Stimulated activated memory B cell treated with anti-CD40 and anti-IgM and Interleukin-4, amounts not matched to agents 10 μg/mL and 1 μg/mL and 100 μg/mL, for 72 hours (primary cell): Measurements from ENCODE around the gene PABPC1L.

Experiments
- ATAC-seq: fragments of 150-1000 bp; cut with Tn5 transposase; 2 replicates; pipeline ENCODE4 v1.10.0; 2021
- H3K27ac Mint-ChIP-seq: one replicate; pipeline ENCODE4 v1.8.0; 2022; ENCODE audit warnings: mild to moderate bottlenecking, mixed read lengths
- H3K27me3 Mint-ChIP-seq: one replicate; pipeline ENCODE4 v1.8.0; 2022; ENCODE audit warnings: mixed read lengths
- H3K36me3 Mint-ChIP-seq: one replicate; pipeline ENCODE4 v1.8.0; 2022; ENCODE audit warnings: mixed read lengths
- H3K4me1 Mint-ChIP-seq: one replicate; pipeline ENCODE4 v1.8.0; 2022; ENCODE audit warnings: mixed read lengths
- H3K4me3 Mint-ChIP-seq: one replicate; pipeline ENCODE4 v1.8.0; 2022; ENCODE audit warnings: mild to moderate bottlenecking, moderate library complexity, mixed read lengths
- H3K9me3 Mint-ChIP-seq: one replicate; pipeline ENCODE4 v1.8.0; 2022; ENCODE audit warnings: mixed read lengths

The PABPC1L gene

GRCh38 chr20:44887466-44887865, 22.4 kb upstream of the PABPC1L start:
- Mint-ChIP-seq H3K4me1 (peaks cover 74% of the 10 kb centered on the region), H3K9me3 (no peaks in the 10 kb centered on the region), H3K36me3 (peaks cover 6% of the 10 kb centered on the region), H3K27me3 (no peaks in the 10 kb centered on the region), H3K4me3 (peak overlapping the region; percentile 96), H3K27ac (no peak overlapping the region)
- no peak for ATAC-seq

DNA sequence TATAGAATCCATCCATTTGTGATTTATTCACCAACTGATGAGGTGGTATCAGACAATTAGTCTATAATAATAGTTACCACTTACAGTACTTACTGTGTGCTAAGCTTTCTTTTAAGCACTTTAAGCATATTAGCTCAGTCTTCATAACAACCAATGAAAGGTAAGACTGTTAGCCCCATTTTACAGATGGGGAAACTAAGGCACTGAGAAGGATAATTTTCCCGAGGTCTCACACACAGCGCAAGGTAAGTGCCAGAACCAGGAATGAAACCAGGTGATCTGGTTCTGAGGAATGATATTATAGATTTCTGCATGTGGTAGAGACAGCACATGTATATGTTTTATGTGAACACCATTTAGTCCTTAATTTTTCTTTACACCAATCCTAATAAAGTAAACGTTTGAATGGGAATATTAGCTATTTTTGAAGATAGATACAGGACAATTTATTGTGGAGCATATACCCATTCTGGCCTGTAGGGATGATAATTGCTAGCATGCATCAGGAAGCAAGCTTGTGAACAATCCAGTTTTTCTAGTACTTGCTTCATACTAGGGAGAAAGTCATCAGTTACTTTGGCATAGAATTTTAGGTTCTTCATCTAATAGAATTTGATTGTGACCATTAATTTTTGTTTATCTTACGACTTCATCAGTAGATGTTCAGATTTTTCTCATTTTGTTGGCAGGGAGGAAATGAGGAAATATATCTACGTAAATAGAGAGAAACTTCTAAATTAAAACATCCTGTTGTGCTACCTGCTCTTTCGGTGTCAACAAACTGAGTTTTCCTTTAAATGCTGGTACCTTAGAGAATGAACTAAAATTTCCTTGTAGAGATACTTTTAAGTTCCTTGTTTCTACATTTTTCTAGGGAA, 21.4 kb upstream of the PABPC1L start:
- H3K36me3 Mint-ChIP-seq, result peaks cover 6% of the 10 kb centered on the region
- peak overlapping the region; percentile 69 for H3K4me3 Mint-ChIP-seq
- H3K4me1 Mint-ChIP-seq, result peaks cover 82% of the 10 kb centered on the region
- peak overlapping the region; percentile 74 for H3K27ac Mint-ChIP-seq
- H3K27me3 Mint-ChIP-seq, result no peaks in the 10 kb centered on the region
- no peaks in the 10 kb centered on the region for H3K9me3 Mint-ChIP-seq
- no peak for ATAC-seq

GRCh38 chr20:44891826-44892225, 18.0 kb upstream of the PABPC1L start:
- Mint-ChIP-seq H3K27ac (peak overlapping the region; percentile 72), H3K27me3 (no peaks in the 10 kb centered on the region), H3K36me3 (peaks cover 20% of the 10 kb centered on the region), H3K4me3 (no peak overlapping the region), H3K9me3 (no peaks in the 10 kb centered on the region), H3K4me1 (peaks cover 90% of the 10 kb centered on the region)
- no peak for ATAC-seq

DNA sequence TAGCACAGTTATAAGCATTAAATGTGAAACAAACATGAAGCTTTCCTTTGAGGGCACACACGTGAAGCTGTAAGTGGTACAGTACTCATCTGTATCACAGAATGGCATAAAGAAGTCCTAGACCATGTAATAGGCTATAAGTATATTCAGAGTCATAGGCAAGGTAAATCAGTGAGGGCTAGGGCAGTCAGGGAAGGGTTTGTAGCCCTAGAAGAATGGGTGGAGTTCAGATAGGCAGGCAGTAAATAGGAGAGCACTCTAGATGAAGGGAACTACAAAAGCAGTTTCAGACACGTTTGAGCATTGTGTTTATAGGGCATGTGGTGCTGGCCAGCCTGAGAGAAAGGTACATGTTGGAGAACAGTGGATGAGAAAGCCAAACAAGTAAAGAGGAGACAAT, 14.9 kb upstream of the PABPC1L start:
- Mint-ChIP-seq H3K36me3 (peaks cover 35% of the 10 kb centered on the region), H3K27ac (no peak overlapping the region)
- no peak for ATAC-seq

GRCh38 chr20:44896583-44896982, 13.3 kb upstream of the PABPC1L start:
- Mint-ChIP-seq H3K4me1 (peaks cover 73% of the 10 kb centered on the region), H3K36me3 (peaks cover 44% of the 10 kb centered on the region), H3K9me3 (no peaks in the 10 kb centered on the region), H3K27ac (no peak overlapping the region), H3K27me3 (no peaks in the 10 kb centered on the region), H3K4me3 (no peak overlapping the region)
- ATAC-seq, result no peak

More for the DNA sequence above, 14.9 kb upstream of the PABPC1L start:
- Mint-ChIP-seq H3K4me3 (no peak overlapping the region), H3K9me3 (no peaks in the 10 kb centered on the region), H3K27me3 (no peaks in the 10 kb centered on the region), H3K4me1 (peaks cover 79% of the 10 kb centered on the region)

- Mint-ChIP-seq H3K27me3 (no peaks in the 10 kb centered on the region), H3K9me3 (no peaks in the 10 kb centered on the region), H3K4me3 (no peak overlapping the region), H3K36me3 (peaks cover 43% of the 10 kb centered on the region), H3K27ac (no peak overlapping the region), H3K4me1 (peaks cover 67% of the 10 kb centered on the region)
- no peak for ATAC-seq
Observed at GRCh38 chr20:44897133-44897532, 12.7 kb upstream of the PABPC1L start.

DNA sequence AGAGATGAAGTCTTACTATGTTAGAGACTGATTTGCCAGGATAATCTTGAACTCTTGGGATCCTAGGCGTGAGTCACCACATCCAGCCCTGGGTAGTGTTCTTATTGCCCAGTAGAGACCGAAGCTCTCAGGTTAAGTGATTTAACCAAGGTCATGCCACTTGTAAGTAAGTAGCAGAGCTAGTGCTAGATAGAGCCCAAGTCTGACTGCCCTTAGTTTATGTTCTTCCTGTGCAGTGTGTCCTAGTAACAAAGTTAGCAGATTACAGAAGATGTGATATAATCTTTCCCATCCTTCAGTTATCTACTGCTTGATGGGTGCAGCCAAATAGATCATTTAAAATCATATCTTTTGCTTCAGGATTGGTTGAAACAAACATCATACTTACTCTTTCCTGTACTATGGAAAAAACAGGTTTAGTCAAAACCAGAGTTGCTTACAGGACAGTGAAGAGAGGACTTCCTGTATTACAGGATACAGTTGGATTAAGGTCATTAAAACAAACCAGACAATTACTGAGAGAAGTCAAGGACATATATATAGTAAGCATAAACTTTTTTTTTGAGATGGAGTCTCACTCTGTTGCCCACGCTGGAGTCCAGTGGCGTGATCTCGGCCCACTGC, 9.5 kb upstream of the PABPC1L start:
- no peaks in the 10 kb centered on the region for H3K9me3 Mint-ChIP-seq

GRCh38 chr20:44901974-44902373, 7.9 kb upstream of the PABPC1L start:
- Mint-ChIP-seq H3K27ac (no peak overlapping the region), H3K4me3 (no peak overlapping the region), H3K27me3 (no peaks in the 10 kb centered on the region), H3K36me3 (peaks cover 62% of the 10 kb centered on the region), H3K4me1 (peaks cover 24% of the 10 kb centered on the region), H3K9me3 (no peaks in the 10 kb centered on the region)
- ATAC-seq, result no peak

More for the DNA sequence above, 9.5 kb upstream of the PABPC1L start:
- H3K27me3 Mint-ChIP-seq, result no peaks in the 10 kb centered on the region
- H3K4me3 Mint-ChIP-seq, result no peak overlapping the region
- peak overlapping the region; percentile 30 for H3K27ac Mint-ChIP-seq
- peaks cover 40% of the 10 kb centered on the region for H3K4me1 Mint-ChIP-seq
- no peak for ATAC-seq
- H3K36me3 Mint-ChIP-seq, result peaks cover 48% of the 10 kb centered on the region

- Mint-ChIP-seq H3K27ac (no peak overlapping the region), H3K4me3 (no peak overlapping the region), H3K9me3 (no peaks in the 10 kb centered on the region), H3K27me3 (no peaks in the 10 kb centered on the region), H3K4me1 (peaks cover 14% of the 10 kb centered on the region), H3K36me3 (peaks cover 58% of the 10 kb centered on the region)
- ATAC-seq, result no peak
Observed at GRCh38 chr20:44904377-44904776, 5.5 kb upstream of the PABPC1L start.

DNA sequence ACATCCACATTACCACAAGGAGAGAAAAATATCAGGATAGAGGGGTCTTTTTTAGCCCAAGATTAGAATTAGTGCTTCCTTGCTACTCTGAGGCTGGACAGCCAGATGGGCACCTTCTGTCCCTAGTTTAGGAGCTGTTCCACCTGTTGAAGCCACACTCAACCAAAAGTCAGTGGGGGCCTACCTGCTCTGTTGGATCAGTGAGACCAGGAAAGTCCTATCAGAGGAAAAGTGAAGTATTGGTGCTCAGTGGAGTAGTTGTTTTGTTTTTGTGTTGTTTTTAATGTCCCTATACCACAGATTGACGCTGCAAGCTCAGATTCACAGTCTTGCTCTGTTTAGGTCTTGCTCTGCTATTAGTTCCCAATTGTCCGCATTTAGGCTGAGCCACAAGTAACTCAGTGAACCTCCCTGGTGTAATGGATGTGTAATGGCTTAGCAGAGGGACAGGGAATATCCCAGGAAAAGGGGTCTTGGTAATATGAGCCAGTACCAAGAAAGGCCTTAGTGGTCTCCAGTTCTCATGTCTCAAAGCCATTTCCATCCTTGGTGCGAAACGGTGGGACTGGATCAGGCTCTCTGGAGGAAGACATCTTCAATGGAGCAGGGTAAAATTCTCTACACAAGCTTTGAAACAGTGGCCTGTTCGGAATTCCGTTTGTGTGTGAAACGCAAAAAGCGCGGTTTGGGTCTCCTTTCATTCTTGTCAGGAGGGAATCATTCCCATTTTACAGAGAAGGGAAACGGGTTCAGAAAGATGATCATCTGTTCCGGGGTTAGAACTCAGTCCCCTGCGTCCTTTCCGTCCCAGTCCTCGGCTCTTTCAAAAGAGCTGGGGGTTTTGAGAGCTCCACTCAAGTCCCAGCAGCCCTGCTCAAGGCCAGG, 631 bp upstream of the PABPC1L start:
- no peak for ATAC-seq

GRCh38 chr20:44910690-44911262, 916 bp downstream of the PABPC1L start:
- ATAC-seq, result no peak
- Mint-ChIP-seq H3K4me1 (peaks cover 33% of the 10 kb centered on the region), H3K36me3 (peaks cover 42% of the 10 kb centered on the region), H3K4me3 (peak overlapping the region; percentile 87), H3K27ac (peak overlapping the region; percentile 67), H3K9me3 (no peaks in the 10 kb centered on the region), H3K27me3 (no peaks in the 10 kb centered on the region)

More for the DNA sequence above, 631 bp upstream of the PABPC1L start:
- Mint-ChIP-seq H3K4me3 (peak overlapping the region; percentile 87), H3K36me3 (peaks cover 50% of the 10 kb centered on the region), H3K27ac (peak overlapping the region; percentile 67), H3K4me1 (peaks cover 26% of the 10 kb centered on the region), H3K27me3 (no peaks in the 10 kb centered on the region), H3K9me3 (no peaks in the 10 kb centered on the region)

DNA sequence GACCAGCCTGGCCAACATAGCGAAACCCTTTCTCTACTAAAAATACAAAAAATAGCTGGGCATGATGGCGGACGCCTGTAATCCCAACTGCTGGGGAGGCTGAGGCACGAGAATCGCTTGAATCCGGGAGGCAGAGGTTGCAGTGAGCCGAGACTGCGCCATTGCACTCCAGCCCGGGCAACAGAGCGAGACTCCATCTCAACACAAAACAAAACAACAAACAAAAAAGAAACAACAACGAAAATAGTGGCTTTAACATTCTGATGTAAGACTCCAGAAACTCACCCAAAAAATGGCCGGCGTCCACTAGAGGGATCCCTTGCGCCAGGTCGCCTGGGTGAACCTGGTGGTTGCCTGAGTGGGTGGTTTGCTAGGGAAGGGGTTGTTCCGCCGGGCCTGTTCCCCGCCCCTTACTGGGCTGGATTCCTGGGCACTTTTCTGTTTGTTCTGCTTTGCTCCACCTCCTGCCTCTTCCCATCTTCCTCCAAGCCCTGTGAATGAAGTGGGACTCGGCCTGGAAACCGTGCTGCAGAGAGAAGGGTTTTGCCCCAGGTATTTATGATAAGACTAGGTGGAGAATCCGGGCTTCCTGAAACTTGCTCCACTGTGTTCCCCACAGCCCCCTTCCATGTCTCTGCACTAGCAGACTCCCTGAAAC, 1.5 kb downstream of the PABPC1L start:
- Mint-ChIP-seq H3K9me3 (no peaks in the 10 kb centered on the region), H3K4me3 (peak overlapping the region; percentile 27), H3K27ac (no peak overlapping the region), H3K4me1 (peaks cover 33% of the 10 kb centered on the region), H3K36me3 (peaks cover 42% of the 10 kb centered on the region), H3K27me3 (no peaks in the 10 kb centered on the region)
- no peak for ATAC-seq

GRCh38 chr20:44912189-44912588, 2.3 kb downstream of the PABPC1L start:
- no peak overlapping the region for H3K27ac Mint-ChIP-seq
- no peaks in the 10 kb centered on the region for H3K9me3 Mint-ChIP-seq
- H3K27me3 Mint-ChIP-seq, result no peaks in the 10 kb centered on the region
- peaks cover 41% of the 10 kb centered on the region for H3K36me3 Mint-ChIP-seq
- peaks cover 33% of the 10 kb centered on the region for H3K4me1 Mint-ChIP-seq
- no peak for ATAC-seq
- no peak overlapping the region for H3K4me3 Mint-ChIP-seq

DNA sequence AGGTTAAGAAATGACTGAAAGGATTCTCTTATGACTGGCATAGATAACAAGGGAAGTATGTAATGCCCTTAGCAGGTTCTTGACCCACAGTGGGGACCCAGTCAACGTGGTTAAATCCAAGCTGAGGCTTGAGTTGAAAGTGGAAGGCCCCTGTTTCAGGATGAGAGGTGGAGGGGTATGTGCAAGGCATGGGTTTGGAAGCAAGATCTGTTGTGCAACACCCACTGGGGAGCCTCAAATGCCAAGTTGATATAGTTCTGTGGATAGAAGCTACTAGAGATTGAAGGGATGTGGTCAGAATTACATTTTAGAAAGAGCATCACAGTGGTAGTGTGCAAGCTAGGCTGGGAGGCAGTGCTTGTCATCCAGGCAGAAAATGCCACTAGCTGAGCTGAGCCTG, 5.1 kb downstream of the PABPC1L start:
- Mint-ChIP-seq H3K27me3 (no peaks in the 10 kb centered on the region), H3K36me3 (peaks cover 40% of the 10 kb centered on the region), H3K9me3 (no peaks in the 10 kb centered on the region), H3K4me1 (peaks cover 23% of the 10 kb centered on the region), H3K4me3 (no peak overlapping the region), H3K27ac (no peak overlapping the region)
- no peak for ATAC-seq
